ENCODE results near the gene RALGAPA2.

- TF ChIP-seq EZH2phosphoT487 (IDR thresholded peaks at IDR 0.05; ENCODE audit: insufficient read depth, low read depth), result no peak
- TF ChIP-seq EZH2 (IDR thresholded peaks at IDR 0.05; ENCODE audit: insufficient read depth, poor library complexity, severe bottlenecking), result no peak
Measured at GRCh38 chr20:20567712-20568111, 144.7 kb downstream of the RALGAPA2 start.

Measured in GM23248 (cell line).